DMS153 (cell line): ENCODE measurements around the gene TTC23.
"Not testable (repeated sequence)": the region's sequence is repeated elsewhere in the genome, so short reads cannot be mapped to it uniquely, and the experiment has no call there.

Source experiments
- DNase-seq: peaks from one replicate; lab custom pipeline; 2025; lab: John Stamatoyannopoulos, UW

TTC23 gene

DNA sequence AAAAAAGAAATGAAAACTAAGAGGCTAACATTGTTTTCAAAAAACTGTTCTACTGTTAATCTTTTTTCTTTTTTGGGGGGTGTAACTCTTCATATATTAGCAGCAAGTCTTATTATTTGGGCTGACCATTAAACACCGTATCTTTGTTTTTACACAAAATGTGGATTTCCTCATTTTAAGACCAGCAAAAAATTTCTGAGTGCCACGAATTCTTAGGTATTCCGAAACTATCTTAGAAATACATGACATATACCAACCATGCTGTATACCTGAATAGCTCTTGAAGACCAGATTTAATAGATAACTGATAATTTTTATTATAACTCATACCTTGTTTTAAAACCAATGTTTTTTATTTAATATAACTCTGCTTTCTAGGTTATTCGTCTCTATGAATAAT lies 620 bp upstream of the TTC23 start:
- DNase-seq, result no peak

DNA sequence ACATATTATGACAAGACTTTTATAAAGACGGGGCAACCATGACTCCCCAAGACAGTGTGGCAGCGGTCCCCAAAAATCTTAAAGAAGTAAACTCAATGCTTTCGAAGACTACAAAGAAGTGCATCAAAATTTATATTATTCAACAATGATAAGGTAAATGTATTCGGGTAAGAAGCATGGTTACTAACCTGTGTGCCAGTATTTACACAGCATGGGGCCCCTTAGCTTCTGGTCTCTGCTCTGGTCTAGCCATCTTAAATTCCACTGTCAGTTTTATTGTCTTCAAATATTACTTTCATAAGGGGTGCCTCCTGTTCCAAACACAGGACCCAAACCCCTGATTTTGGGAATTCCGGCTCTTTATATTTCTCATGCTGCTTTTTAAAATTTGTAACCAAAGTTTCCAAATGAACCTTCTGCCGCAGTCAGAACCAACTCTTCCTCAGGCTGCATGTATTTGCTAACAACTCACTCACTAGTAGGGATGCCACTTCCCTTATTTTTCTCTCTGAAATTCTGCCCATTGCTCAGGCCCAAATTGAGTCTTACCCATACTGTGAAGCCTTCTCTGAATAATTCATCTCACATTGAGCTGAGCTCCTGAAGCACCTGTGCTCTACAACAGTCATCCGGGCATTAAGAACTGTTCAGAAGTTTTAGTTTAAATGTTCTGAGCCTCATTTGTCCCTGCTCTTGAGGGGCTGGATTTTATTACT lies 1.2 kb downstream of the TTC23 start:
- DNase-seq, result no peak

DNA sequence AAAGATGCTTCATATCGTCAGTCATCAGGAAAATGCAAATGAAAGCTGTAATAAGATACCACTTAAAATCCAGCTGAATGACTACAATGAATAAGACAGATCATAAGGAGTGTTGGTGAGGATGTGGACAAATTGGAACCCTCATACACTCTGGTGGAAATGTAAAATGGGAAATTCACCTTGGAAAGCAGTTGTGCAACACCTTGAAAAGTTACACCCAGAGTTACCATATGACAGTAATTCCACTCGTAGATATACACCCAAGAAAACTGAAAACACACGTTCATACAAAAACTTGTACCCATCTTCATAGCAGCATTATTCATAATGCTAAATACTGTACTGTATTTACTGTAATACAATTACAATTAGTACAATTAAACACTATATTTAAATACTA lies 2.3 kb downstream of the TTC23 start:
- DNase-seq, result no peak

DNA sequence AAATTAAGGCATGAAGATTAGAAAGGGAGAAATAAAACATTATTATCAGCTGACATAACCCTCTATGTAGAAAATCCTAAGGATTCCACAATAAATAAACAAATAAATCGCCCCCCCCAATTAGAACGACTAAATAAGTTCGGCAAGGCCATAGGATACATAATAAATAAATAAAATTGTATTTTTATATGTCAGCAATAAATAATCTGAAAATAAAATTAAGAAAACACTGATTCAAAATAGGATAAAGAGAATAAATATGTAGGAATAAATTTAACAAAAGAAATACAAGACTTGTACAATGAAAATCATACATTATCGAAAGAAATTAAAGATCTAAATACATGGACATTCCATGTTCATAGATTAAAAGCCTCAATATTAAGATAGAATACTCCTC lies 5.1 kb downstream of the TTC23 start:
- no peak for DNase-seq

DNA sequence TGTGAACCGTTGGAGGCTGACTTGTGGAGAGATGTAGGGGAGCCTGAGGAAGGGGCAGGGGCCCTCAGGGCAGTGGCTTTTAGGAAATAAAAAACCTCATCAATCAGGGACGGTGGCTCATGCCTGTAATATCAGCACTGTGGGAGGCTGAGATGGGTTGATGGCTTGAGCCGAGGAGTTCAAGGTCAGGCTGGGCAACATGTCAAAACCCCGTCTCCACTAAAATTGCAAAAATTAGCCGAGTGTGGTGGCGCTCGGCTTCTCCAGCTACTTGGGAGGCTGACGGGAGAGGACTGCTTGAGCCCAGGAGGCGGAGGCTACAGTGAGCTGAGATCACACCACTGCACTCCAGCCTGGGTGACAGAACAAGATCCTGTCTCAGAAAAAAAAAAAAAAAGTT lies 7.6 kb downstream of the TTC23 start:
- no peak for DNase-seq

DNA sequence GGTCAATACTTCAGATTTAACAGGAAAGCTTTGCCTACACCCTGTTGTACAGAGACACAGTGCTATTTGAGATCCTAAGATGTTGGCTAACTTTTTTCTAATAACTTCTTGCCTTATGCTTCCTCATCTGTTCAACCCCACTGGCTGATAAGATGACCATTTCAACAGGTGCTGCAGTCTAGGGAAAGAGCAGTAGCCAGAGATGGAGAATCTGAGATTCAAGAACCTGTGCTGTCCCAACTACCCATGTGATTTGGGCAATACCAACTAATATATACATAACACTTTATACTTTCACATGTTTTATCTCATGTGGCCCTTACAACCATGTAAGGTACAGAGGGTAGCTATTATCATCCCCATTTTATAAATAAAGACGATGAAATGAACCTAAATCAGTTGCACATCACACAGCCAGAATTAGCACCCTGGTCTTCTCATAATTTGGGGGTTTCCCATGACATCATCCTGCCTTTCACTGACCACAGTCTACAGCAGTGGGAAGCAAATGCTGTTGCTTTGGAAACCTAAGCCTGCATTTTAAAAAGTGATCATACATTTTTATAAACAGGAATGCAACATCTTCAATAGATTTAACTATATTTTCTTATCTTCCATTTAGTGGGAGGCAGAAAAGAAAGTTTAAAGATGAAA lies 9.7 kb downstream of the TTC23 start:
- no peak for DNase-seq

DNA sequence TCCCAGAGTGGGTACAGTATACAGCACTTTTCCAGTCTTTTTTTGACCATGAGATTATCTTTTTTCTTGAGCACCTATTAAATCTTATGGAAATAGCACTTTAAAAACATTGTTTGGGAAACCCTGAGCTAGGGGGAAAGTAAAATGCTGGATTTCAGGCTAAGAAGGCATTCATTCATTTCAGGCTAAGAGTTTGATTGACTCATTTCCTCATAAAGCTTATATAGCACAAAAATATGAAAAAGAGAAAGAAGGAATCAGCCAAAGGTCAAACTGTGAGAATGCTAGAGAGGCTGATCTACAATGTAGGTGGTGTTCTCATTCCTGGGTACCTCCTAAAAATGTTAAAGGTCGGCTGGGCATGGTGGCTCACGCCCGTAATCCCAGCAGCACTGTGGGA lies 10.5 kb downstream of the TTC23 start:
- no peak for DNase-seq

DNA sequence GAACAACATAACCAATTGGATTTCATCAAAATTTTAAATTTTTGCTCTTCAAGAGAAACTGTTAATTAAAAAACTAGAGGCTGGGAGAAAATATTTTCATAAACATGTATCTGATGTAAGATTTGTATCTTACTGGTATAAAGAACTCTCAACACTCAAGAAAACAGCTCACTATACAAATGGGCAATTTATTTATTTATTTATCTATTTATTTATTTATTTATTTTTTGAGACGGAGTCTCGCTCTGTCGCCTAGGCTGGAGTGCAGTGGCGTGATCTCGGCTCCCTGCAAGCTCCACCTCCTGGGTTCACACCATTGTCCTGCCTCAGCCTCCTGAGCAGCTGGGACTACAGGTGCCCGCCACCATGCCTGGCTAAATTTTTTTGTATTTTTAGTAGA lies 15.2 kb downstream of the TTC23 start:
- DNase-seq, result not testable (repeated sequence)

DNA sequence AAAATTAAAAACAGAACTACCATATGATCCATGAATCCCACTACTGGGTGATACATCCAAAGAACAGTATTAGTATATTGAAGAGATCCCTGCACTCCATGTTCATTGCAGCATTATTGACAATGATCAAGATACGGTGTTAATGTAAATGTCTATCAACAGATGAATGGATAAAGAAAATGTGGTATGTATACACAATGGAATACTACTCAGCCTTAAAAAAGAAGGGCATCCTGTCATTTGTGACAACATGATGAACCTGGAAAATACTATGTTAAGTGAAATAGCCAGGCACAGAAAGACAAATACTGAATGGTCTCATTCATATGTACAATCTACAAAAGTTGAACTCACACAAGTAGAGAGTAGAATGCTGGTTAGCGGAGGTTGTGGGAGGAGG lies 16.6 kb downstream of the TTC23 start:
- DNase-seq, result no peak

DNA sequence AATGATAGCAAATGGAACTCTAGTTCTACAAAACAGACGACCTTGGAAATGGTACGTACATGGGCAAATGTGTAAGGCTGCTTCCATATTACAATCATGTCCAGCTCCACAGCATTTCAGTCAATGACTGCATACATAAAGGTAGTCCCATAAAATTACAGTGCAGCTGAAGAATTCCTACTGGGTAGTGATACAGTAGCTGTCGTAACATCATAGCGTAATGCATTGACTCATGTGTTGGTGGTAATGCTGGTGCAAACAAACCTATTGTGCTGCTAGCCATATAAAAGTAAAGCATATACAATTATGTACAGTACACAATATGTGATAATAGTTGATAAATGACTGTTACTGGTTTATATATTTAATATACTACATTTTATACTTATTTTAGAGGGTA lies 18.5 kb downstream of the TTC23 start:
- no peak for DNase-seq

DNA sequence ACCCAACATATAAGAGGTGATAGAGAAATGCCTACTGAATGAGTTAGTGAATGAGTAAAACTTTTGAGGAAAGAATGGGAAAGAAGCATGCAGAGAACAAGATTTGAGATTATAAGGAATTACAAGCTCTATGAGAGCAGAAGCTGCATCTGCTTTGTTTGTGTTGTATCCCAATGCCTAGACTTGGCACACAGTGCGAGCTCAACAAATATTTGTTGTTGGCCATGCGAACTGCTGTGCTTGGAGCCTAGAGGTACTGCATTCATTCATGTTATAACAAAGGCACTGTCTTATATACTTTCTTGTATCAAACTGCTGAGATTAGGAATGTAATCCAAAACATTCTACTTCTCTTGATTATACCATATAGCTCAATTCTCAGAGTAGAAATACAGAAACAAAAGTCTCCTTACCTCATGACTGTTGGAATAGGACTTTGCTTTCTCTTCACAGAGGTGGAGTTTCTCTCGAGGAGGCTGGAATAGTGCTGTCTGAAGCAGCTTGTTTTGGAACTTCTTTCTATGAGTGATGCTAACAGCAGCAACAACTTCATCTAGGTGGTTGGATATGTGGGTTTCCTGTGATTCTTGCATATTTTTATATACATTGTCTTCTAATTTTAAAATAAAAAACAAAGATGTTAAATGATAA lies 21.1 kb downstream of the TTC23 start:
- DNase-seq, result no peak

DNA sequence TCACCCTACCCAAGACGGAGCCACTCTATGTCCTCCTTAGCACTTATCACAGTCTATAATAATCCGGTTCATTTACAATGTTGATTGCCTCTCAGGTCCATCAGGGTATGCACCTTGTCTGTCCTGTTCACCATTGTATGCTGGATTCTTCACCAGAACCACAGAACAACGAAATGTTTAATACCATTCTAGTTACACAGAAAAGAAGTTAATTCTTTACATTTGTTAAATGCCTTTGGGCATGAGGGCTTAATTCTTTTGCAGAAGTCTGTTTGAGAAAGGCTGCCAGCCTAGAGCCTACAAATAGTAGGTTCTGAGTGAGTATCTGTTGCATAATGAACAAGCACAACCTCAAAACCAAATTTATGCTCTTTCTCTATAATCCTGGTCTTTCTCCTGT lies 22.6 kb downstream of the TTC23 start:
- DNase-seq, result no peak

DNA sequence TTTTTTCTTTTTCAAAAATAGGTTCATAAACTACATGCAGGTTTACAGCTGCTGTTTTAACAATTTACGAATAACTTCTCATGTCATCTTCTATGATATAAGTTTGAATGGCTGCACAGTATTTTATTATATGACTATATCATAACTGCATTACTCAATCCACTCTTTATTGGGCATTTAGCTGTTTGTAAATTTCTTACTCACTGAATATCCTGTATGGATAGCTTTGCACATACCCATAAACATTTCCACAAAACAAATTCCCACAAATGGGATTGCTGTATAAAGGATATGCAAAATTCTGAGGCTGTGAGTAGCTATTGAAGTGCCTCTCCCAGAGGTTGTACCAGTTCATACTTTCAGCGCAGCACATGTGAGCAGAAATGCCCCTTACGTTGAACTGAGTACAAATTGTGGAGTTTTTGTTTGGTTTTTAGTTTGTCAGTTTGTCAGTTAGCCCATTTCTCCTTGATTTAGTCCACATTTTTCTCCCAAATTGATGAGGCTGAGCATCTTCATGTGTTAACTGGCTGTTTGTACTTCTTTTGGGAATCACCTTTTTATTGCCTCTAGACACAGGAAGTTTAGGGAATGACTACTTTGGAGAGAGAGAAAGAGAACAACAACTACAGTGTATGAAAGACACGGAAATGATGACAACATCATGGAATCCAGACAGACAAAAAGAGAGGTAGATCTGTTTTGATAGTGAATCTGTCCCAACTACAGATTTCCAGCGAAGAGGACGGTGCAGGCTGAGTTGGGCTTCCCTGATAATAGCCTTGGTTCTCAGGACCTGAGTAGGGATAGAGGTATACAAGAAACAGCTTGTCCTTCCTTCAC lies 24.8 kb downstream of the TTC23 start:
- no peak for DNase-seq

DNA sequence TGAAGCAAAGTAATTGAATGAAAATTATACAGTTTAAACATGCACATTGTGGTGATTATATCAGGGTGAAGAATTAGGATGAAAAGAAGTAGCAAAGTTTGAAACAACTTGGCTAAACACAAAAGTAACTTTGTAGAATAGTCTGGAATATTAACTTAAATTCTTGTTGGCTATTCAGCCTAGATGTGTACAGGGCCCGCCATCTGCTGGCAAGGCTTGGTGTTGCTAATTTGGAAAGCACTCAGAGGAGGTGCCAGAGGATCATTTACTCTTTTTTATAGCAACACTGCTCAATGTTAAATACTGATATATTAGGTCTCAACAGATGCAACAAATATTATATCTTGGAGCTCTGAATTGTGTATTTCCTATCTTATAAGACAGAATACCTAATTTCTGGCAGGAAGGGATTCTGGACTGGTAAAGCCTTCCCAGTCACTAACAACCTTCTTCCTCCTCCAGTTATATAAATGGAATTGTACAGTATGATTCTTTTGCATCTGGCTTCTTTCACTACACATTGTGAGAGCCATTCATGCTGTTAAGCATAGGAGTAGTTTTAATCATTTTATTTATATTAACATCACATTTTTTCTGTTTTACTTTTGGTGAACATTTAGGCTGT lies 36.1 kb downstream of the TTC23 start:
- DNase-seq, result no peak

DNA sequence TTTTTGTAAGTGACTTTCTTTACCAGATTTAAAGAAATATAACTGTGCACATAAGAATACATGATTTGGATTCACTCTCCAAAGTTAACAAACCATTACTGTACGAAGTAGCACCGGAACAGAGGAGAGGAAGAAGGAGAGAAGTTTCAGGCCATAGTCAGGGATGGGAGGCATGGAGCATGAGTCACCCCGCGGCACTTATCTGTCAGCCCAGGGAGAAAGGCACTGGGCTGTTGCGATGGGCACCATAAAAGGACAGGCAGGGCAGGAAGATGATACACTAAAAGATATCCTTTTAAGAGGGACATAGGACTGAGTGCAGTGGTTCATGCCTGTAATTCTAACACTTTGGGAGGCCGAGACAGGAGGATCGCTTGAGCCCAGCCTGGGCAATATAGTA lies 37.0 kb downstream of the TTC23 start:
- DNase-seq, result no peak

DNA sequence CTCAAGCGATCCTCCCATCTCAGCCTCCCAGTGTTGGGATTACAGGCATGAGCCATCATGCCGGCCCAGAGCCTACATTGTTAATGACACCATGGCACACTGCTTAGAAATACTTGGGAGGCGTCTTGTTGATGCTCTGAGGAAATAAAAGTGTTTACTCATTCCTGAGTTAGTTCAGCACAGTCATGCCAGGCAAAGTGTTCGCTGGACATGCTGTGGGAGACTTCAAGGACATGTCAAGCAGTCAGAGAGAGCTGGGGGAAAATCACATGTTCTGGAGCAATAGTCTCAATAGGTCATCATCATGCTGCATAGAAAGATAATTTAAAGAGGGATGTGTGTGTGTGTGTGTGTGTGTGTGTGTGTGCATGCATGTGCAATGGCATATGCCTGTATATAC lies 37.5 kb downstream of the TTC23 start:
- no peak for DNase-seq

DNA sequence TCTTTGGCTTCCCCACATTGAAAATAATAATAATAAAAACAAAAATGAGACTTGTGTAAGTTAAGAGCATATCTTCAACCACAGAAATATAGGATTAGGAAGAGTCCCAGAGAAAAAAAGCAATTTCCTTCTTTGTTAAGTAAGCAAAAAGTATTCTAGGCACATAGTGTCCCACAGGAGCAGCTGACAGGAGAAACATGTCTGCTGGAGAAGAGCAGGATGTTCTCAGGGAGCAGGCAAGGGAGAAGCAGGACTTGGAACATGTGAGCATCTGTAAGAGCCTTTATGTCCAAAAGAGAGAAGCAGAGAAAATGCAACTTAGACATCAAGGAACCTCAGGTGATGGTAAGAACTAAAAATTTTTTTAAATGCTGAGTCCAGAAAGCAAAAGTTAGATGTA lies 39.0 kb downstream of the TTC23 start:
- DNase-seq, result no peak

DNA sequence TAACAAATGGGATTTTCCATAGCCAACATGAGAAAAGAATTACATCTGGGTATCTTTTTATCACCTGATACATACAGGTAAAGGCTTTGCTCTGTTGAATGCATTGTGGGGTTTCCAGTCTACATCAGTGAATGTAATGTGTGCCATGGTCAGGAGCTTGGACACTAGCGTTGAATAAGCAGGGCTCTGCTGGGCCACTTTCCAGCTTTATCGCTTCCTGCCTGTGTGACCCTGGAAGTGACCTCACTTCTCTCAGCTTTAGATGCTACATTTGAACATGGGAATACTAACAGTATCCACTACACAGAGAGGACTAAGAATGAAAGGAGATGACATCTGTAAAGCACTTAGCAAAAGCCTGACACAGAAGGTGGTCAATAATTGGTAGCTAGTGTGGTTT lies 40.1 kb downstream of the TTC23 start:
- DNase-seq, result no peak

DNA sequence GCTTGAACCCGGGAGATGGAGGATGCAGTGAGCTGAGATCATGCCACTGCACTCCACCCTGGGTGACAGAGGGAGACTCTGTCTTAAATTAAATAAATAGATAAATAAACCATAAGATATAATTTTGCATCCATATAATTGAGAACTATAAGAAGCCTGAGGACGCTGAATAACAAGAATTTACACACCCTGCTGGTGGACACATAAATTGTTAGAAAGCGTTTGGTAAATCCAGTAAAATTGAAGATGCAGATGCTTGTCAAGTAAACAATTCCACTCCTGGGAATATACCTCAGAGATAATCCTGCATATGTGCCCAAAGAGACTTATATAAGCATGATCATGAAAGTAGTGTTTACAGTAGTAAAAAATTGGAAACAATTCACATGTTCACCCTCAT lies 41.7 kb downstream of the TTC23 start:
- no peak for DNase-seq

DNA sequence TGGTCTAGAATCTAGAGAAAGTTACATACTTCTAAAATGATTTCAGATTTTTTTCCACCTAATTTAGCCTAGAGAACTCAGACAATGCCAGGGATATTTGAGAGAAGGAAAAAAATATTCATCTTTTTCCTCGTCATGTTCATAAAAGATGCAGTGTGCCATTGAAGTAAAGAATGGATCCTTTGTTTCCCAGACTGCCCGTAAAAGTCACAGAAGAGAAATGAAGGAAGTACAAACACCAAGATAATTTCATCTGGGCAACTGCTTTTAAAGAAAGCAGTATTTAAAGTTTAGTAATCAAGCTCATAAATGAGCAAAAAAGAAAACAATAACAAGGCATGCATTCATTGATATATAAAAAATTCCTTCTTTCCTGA lies 47.2 kb downstream of the TTC23 start:
- no peak for DNase-seq

DNA sequence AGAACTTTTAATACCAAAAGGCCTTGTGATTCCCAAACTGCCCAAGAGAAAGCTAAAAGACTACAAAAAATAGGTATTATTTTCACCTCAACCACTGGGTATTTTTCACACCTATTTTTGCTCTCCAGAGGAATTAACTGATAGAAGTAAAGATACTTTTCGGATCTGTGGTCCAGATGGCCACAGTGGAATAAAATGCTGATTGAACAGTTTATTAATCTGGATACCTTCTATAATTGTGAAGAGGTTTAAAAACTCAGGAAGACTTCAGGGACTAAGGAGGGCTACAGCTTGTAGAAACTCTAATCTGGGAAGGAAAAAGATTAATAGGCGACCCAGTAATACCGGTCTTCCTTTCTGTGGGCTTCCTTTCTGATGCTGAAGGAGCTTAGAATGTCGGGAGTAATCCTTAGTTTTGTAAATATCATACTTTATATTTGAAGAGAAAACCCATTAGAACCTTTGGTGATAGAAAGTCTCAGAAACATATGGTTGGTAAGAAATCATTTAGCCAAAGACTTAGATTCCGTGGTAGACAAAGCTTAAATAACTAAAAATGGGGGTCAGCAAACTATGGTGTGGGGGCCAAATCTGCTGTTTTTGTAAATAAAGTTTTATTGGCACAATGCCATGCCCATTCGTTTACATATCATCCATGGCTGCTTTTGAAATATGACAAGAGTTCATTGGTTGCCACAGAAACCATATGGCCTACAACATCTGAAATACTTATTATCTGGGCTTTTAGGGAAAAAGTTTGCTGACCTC lies 47.8 kb downstream of the TTC23 start:
- no peak for DNase-seq

DNA sequence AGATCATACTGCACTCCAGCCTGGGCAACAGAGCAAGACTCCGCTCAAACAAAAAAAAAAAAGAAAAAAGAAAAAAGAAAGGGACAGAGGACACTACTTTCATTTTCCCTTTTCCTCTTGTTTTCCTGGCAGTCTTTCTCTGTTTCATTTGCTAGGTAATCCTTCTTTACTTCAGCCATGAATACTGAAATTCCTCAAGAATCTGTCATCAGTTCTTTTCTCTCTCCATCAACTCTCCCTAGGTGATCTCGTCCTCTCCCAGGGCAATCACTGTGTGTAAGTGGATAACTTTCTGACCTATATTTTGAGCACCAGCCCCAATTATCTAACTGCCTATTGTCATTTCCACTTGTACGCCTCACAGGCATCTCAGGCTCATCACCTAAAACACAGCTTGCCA lies 51.5 kb downstream of the TTC23 start:
- DNase-seq, result no peak
